Measurements from ENCODE around the gene TBPL1.
"Not testable (repeated sequence)": the region's sequence is repeated elsewhere in the genome, so short reads cannot be mapped to it uniquely, and the experiment has no call there.

TBPL1 gene

GRCh38 chr6:133952815-133953633 is at the start of gene TBPL1:
TSS of gene TBPL1 (plus strand) at chr6:133953224. CDS start at chr6:133980126, 26,902 bp downstream.
- peak; percentile 97 for DNase-seq

GRCh38 chr6:133903855-133904254 is 49.2 kb upstream of the TBPL1 start:
- DNase-seq: no peak

- no peak for DNase-seq
These were observed 47.0 kb upstream of the TBPL1 start for GRCh38 chr6:133906050-133906449.

GRCh38 chr6:133916650-133917151 is 36.3 kb upstream of the TBPL1 start:
- DNase-seq: peak; percentile 44

GRCh38 chr6:133917781-133918180 is 35.2 kb upstream of the TBPL1 start:
- no peak for DNase-seq

- DNase-seq: peak; percentile 86
These were observed 34.7 kb upstream of the TBPL1 start for GRCh38 chr6:133918208-133918930.

- no peak for DNase-seq
These were observed 33.7 kb upstream of the TBPL1 start for GRCh38 chr6:133919362-133919761.

- peak; percentile 73 for DNase-seq
These were observed 31.7 kb upstream of the TBPL1 start for GRCh38 chr6:133921249-133921859.

GRCh38 chr6:133923938-133924593 is 29.0 kb upstream of the TBPL1 start:
- peak; percentile 55 for DNase-seq

- DNase-seq: not testable (repeated sequence)
These were observed 21.8 kb upstream of the TBPL1 start for GRCh38 chr6:133931221-133931620.

- not testable (repeated sequence) for DNase-seq
These were observed 16.7 kb upstream of the TBPL1 start for GRCh38 chr6:133936352-133936751.

GRCh38 chr6:133937909-133938308 is 15.1 kb upstream of the TBPL1 start:
- DNase-seq: no peak

GRCh38 chr6:133938533-133938932 is 14.5 kb upstream of the TBPL1 start:
- DNase-seq: no peak

GRCh38 chr6:133939778-133940667 is 13.0 kb upstream of the TBPL1 start:
- DNase-seq: no peak

- DNase-seq: peak; percentile 5
These were observed 7.9 kb upstream of the TBPL1 start for GRCh38 chr6:133945158-133945557.

- DNase-seq: peak; percentile 90
These were observed 5.6 kb upstream of the TBPL1 start for GRCh38 chr6:133947302-133947900.

GRCh38 chr6:133948472-133948871 is 4.6 kb upstream of the TBPL1 start:
- DNase-seq: peak; percentile 5

- no peak for DNase-seq
These were observed 1.8 kb upstream of the TBPL1 start for GRCh38 chr6:133951227-133951626.

GRCh38 chr6:133951881-133952814 is 876 bp upstream of the TBPL1 start:
- DNase-seq: peak; percentile 79
